Mesenchymal stem cell (in vitro differentiated cells and primary cell): ENCODE measurements around the gene IFT20.
A peak's percentile ranks its signal among the peaks of the same experiment; 100 is the strongest.
"Not testable (repeated sequence)": the region's sequence is repeated elsewhere in the genome, so short reads cannot be mapped to it uniquely, and the experiment has no call there.

Source experiments
- DNase-seq: peaks from one replicate; pipeline ENCODE4 v3.0.0-alpha.2; 2013
- H2AFZ ChIP-seq: one replicate; pipeline ENCODE4 v1.6.1; 2013; ENCODE audit warnings: low read depth, mild to moderate bottlenecking, control low read depth, inconsistent platforms, low read length, moderate library complexity
- H2AK5ac ChIP-seq: 2 replicates; pipeline ENCODE4 v1.6.1; 2013; ENCODE audit warnings: low read length, moderate library complexity, mild to moderate bottlenecking, inconsistent platforms; ENCODE audit not compliant: severe bottlenecking
- H2BK120ac ChIP-seq: one replicate; pipeline ENCODE4 v1.6.1; 2013; ENCODE audit warnings: low read depth, mild to moderate bottlenecking, inconsistent platforms, low read length, moderate library complexity
- H2BK12ac ChIP-seq, 2 experiments: one replicate each; pipeline ENCODE4 v1.6.1; 2013; ENCODE audit warnings: inconsistent platforms in 2 of 2, low read length in 2 of 2, mild to moderate bottlenecking in 2 of 2, moderate library complexity in 2 of 2, control low read depth in 1 of 2
- H2BK15ac ChIP-seq: one replicate; pipeline ENCODE4 v1.6.1; 2013; ENCODE audit warnings: mild to moderate bottlenecking, low read depth, inconsistent platforms; ENCODE audit not compliant: poor library complexity, severe bottlenecking
- H2BK5ac ChIP-seq: 2 replicates; pipeline ENCODE4 v1.6.1; 2013; ENCODE audit warnings: low read depth, mild to moderate bottlenecking, low read length, control low read depth, inconsistent platforms; ENCODE audit not compliant: poor library complexity, severe bottlenecking
- H3K14ac ChIP-seq, 2 experiments: one replicate each; pipeline ENCODE4 v1.6.1; 2013; ENCODE audit warnings: inconsistent platforms in 2 of 2, low read length in 2 of 2, control low read depth in 1 of 2, mild to moderate bottlenecking in 1 of 2, moderate library complexity in 1 of 2
- H3K18ac ChIP-seq, 2 experiments: one replicate each; pipeline ENCODE4 v1.6.1; 2013; ENCODE audit warnings: inconsistent platforms in 2 of 2, low read length in 2 of 2, control low read depth in 1 of 2, low read depth in 1 of 2, mild to moderate bottlenecking in 1 of 2
- H3K23ac ChIP-seq, 2 experiments: one replicate each; pipeline ENCODE4 v1.6.1; 2013; ENCODE audit warnings: inconsistent platforms in 2 of 2, low read length in 2 of 2, mild to moderate bottlenecking in 2 of 2, moderate library complexity in 2 of 2, control low read depth in 1 of 2
- H3K27ac ChIP-seq: 2 replicates; pipeline ENCODE4 v1.5.1; 2013; ENCODE audit warnings: mild to moderate bottlenecking, moderate library complexity, low read length, control low read depth, inconsistent platforms; ENCODE audit not compliant: poor library complexity, severe bottlenecking
- H3K27me3 ChIP-seq, 2 experiments: 2 replicates each; pipeline versions ENCODE4 v1.6.1 to v1.7.0; 2013; ENCODE audit warnings: low read length in 2 of 2, mild to moderate bottlenecking in 2 of 2, moderate library complexity in 2 of 2, control low read depth in 1 of 2, inconsistent platforms in 1 of 2; ENCODE audit not compliant: control insufficient read depth in 1 of 2, insufficient read depth in 1 of 2
- H3K36me3 ChIP-seq, 2 experiments: 2 replicates each; pipeline versions ENCODE4 v1.6.1 to v1.7.0; 2013; ENCODE audit warnings: low read length in 2 of 2, control low read depth in 1 of 2, inconsistent platforms in 1 of 2, low read depth in 1 of 2, mild to moderate bottlenecking in 1 of 2; ENCODE audit not compliant: insufficient read depth in 2 of 2, control insufficient read depth in 1 of 2
- H3K4ac ChIP-seq, 2 experiments: one replicate each; pipeline ENCODE4 v1.6.1; 2013; ENCODE audit warnings: inconsistent platforms in 2 of 2, low read length in 2 of 2, mild to moderate bottlenecking in 2 of 2, moderate library complexity in 2 of 2, control low read depth in 1 of 2, low read depth in 1 of 2
- H3K4me1 ChIP-seq: 2 replicates; pipeline ENCODE4 v1.6.1; 2013; ENCODE audit warnings: low read depth, low read length, control low read depth; ENCODE audit not compliant: control insufficient read depth, insufficient read depth
- H3K4me2 ChIP-seq: 2 replicates; pipeline ENCODE4 v1.6.1; 2013; ENCODE audit warnings: low read length, mild to moderate bottlenecking, inconsistent platforms; ENCODE audit not compliant: poor library complexity, severe bottlenecking
- H3K4me3 ChIP-seq, 2 experiments: 2 replicates each; pipeline versions ENCODE4 v1.5.1 to v1.7.0; 2013; ENCODE audit warnings: low read length in 2 of 2, mild to moderate bottlenecking in 2 of 2, control low read depth in 1 of 2, low read depth in 1 of 2; ENCODE audit not compliant: insufficient read depth in 1 of 2
- H3K79me1 ChIP-seq: replicated peaks from 2 replicates; pipeline ENCODE4 v1.6.1; 2013; ENCODE audit warnings: mild to moderate bottlenecking, control low read depth, low read length, inconsistent platforms; ENCODE audit not compliant: poor library complexity, severe bottlenecking
- H3K9ac ChIP-seq: 2 replicates; pipeline ENCODE4 v1.7.0; 2013; ENCODE audit warnings: mild to moderate bottlenecking, low read length, moderate library complexity
- H3K9me3 ChIP-seq: 2 replicates; pipeline ENCODE4 v1.7.0; 2013; ENCODE audit warnings: mild to moderate bottlenecking, low read length; ENCODE audit not compliant: control insufficient read depth
- H4K8ac ChIP-seq: one replicate; pipeline ENCODE4 v1.6.1; 2013; ENCODE audit warnings: inconsistent platforms, mild to moderate bottlenecking, low read length, moderate library complexity
- H4K91ac ChIP-seq: one replicate; pipeline ENCODE4 v1.6.1; 2013; ENCODE audit warnings: mild to moderate bottlenecking, low read length, inconsistent platforms
- WGBS: methylation state at CpG from one replicate; pipeline ENCODE4 v1.1.7; 2013; ENCODE audit warnings: mixed read lengths; 5-methylcytosine and 5-hydroxymethylcytosine counted together

The IFT20 gene

DNA sequence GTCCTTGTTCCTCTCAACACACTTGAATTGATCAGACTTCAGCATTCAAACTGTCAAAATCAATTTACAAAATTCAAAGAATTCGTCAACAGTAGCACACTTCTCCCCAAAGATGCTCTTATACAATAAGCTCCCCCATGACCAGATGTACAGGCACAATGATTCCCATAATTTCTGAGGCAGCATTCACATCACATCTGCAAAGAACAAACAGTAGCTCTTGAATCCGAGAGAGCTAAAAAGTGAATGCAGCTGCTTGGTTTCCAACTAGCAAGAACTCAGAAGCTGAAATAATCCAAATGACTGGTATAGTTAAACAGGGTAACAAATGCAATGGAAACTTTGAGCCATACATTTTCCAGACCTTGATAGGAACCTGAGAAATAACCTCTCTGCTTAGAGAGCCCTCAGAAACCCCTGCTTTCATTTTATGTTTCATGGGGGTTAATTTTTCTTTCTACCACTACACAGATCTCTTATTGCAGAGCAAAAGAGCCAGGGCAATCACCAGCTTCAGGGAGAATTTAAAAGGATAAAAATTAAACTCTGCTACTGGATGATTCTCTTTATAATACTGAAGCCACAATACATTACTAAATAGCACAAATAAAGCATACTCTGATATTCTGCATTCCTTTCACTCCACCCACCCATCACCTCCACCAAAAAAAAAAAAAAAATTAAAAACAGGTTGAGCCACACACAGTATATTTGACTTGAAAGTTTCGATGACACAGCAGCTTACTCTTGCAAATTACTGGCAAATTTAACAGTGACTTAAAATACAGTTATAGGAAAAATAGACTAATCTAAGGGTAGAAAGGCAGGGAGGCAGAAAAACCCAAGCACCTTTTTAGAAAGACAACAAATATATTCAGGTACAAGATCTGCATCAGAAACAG, 39.3 kb downstream of the IFT20 start:
- Histone ChIP-seq H2BK12ac (no peak overlapping the region), H3K4me3 (no peak overlapping the region), H3K9me3 (no peaks in the 10 kb centered on the region), H3K23ac (no peak overlapping the region), H3K4me2 (no peak overlapping the region), H3K9ac (no peak overlapping the region), H3K14ac (no peak overlapping the region), H2AFZ (no peak overlapping the region), H3K18ac (no peak overlapping the region), H2AK5ac (no peak overlapping the region), H4K91ac (no peak overlapping the region), H2BK120ac (no peak overlapping the region), H4K8ac (no peak overlapping the region), H2BK15ac (no peak overlapping the region), H3K27ac (no peak overlapping the region), H2BK5ac (no peak overlapping the region), H3K4ac (no peak overlapping the region), H3K79me1 (no peaks in the 10 kb centered on the region), H3K4me1 (no peaks in the 10 kb centered on the region), H3K36me3 (no peaks in the 10 kb centered on the region), H3K27me3 (no peaks in the 10 kb centered on the region)
- WGBS = 77% methylated on average over 2 of the region's 3 CpGs
- no peak for DNase-seq

DNA sequence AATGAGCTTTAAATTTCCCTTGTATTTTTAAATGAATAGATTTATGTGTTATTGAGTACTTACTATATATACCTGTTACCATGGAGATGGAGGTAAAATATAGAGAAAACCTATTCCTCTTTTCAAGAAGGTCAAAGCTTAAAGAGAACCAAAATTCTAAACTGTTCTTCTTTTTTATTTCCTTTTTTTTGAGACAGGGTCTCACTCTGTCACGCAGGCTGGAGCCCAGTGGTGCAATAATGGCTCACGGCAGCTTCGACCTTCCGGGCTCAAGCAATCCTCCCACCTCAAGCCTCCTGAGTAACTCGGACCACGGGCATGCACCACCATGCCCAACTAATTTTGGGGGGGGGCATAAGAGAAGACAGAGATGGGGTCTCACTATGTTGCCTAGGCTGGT, 41.3 kb downstream of the IFT20 start:
- Histone ChIP-seq H3K9ac (no peak overlapping the region), H2AFZ (no peak overlapping the region), H3K18ac (no peak overlapping the region), H3K4me1 (no peaks in the 10 kb centered on the region), H3K27me3 (no peaks in the 10 kb centered on the region), H2BK15ac (no peak overlapping the region), H3K14ac (peak overlapping the region in 1 of 2 experiments; percentile 55), H3K4me2 (no peak overlapping the region), H3K9me3 (no peaks in the 10 kb centered on the region), H3K4ac (no peak overlapping the region), H2BK120ac (no peak overlapping the region), H3K36me3 (no peaks in the 10 kb centered on the region), H3K27ac (no peak overlapping the region), H3K23ac (no peak overlapping the region), H2BK12ac (no peak overlapping the region), H4K8ac (no peak overlapping the region), H3K79me1 (no peaks in the 10 kb centered on the region), H4K91ac (no peak overlapping the region), H2AK5ac (no peak overlapping the region), H2BK5ac (no peak overlapping the region), H3K4me3 (no peak overlapping the region)
- 91% methylated on average over 6 of the region's 6 CpGs for WGBS
- DNase-seq = no peak

DNA sequence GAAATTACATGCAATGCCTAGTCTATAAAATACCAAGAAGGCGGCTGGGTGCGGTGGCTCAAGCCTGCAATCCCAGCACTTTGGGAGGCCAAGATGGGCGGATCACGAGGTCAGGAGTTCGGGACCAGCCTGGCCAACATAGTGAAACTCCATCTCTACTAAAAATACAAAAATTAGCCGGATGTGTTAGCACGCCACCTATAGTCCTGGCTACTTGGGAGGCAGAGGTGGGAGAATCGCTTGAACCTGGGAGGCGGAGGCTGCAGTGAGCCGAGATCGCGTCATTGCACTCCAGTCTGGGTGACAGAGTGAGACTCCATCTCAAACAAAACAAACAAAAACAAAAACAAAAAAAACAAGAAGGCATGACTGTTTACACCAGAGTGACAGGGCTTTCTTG, 42.4 kb downstream of the IFT20 start:
- H3K4me1 ChIP-seq, H3K79me1 ChIP-seq, H2BK15ac ChIP-seq, H4K91ac ChIP-seq, H3K4me2 ChIP-seq, H3K4me3 ChIP-seq, H2AFZ ChIP-seq, H4K8ac ChIP-seq, DNase-seq, H3K9me3 ChIP-seq, H3K9ac ChIP-seq, H2AK5ac ChIP-seq, H3K14ac ChIP-seq, H2BK5ac ChIP-seq, H3K23ac ChIP-seq, H3K18ac ChIP-seq, H3K36me3 ChIP-seq, H2BK12ac ChIP-seq, H2BK120ac ChIP-seq, H3K27me3 ChIP-seq, H3K27ac ChIP-seq, H3K4ac ChIP-seq: not testable (repeated sequence)
- WGBS = 80% methylated on average over 9 of the region's 12 CpGs

DNA sequence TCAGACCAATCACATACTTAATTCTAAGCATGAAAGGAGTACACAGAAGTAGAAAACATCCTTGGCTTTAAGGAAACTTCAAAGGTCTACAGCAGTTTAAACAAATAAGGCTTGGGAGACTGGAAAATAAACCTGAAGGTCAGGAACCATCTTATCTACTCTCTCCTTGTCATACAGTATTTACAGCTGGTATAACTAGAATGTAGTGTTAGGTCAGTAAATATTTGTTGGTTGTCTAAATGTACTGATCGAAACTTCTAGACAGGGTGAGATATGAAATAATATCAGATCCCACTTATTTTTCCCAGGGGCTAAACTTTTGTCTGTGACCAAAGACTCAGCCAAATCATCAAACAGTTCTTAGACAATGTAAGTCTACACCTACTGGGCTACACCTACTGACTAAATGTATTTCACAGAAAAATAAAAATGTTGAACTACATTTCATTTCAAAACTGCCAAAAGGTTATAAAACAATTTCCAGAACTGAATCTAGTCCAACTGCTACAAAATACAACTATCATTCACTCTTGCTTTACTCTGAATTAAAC, 43.4 kb downstream of the IFT20 start:
- no peak overlapping the region for H3K14ac ChIP-seq
- 100% methylated on average over 1 of the region's 1 CpG for WGBS
- H2BK120ac ChIP-seq = no peak overlapping the region
- no peaks in the 10 kb centered on the region for H3K79me1 ChIP-seq
- peaks cover 1% of the 10 kb centered on the region for H3K4me1 ChIP-seq
- H3K27me3 ChIP-seq = no peaks in the 10 kb centered on the region
- H3K4me2 ChIP-seq = no peak overlapping the region
- DNase-seq = no peak
- no peak overlapping the region for H2BK5ac ChIP-seq
- no peaks in the 10 kb centered on the region for H3K9me3 ChIP-seq
- H3K18ac ChIP-seq = no peak overlapping the region
- no peak overlapping the region for H2AFZ ChIP-seq
- no peak overlapping the region for H2AK5ac ChIP-seq
- H3K9ac ChIP-seq = no peak overlapping the region
- no peaks in the 10 kb centered on the region for H3K36me3 ChIP-seq
- H3K27ac ChIP-seq = no peak overlapping the region
- no peak overlapping the region for H4K8ac ChIP-seq
- H3K23ac ChIP-seq = no peak overlapping the region
- no peak overlapping the region for H3K4me3 ChIP-seq
- H3K4ac ChIP-seq = no peak overlapping the region
- H4K91ac ChIP-seq = no peak overlapping the region
- no peak overlapping the region for H2BK12ac ChIP-seq
- H2BK15ac ChIP-seq = no peak overlapping the region
